Measurements from ENCODE around the gene CES5A. TPM values are rescaled to one million over a fixed set of nuclear protein-coding genes. Genes with fewer than 3 reads are reported as not detected.

The CES5A gene
- polyA plus RNA-seq, 3 donors = not detected

GRCh38 chr16:55872130-55872529 is 3.0 kb downstream of the CES5A start:
- Histone ChIP-seq H3K79me2 (ENCODE audit: insufficient read depth, low read length) (no peaks in the 10 kb centered on the region), H3K4me1 (ENCODE audit: control insufficient read depth in 1 of 2, insufficient read depth in 2 of 2, low read length in 2 of 2) (no peaks in the 10 kb centered on the region), H2AFZ (ENCODE audit: insufficient read depth, low read depth, low read length, poor library complexity, severe bottlenecking) (no peak overlapping the region), H3K9me3 (replicated peaks in 1 of 2; ENCODE audit: control insufficient read depth in 1 of 2, insufficient read depth in 1 of 2, low read length in 2 of 2) (no peaks in the 10 kb centered on the region), H3K4me3 (replicated peaks in 1 of 3; ENCODE audit: low read depth in 2 of 3, low read length in 3 of 3) (no peak overlapping the region), H3K27ac (ENCODE audit: low read depth in 1 of 2, low read length in 2 of 2) (no peak overlapping the region), H4K20me1 (ENCODE audit: insufficient read depth, low read length) (no peaks in the 10 kb centered on the region), H3K4me2 (replicated peaks; ENCODE audit: extremely low read depth, low read length, poor library complexity, severe bottlenecking) (no peak overlapping the region), H3K9ac (ENCODE audit: insufficient read depth, low read length, poor library complexity, severe bottlenecking) (no peak overlapping the region), H3K36me3 (replicated peaks in 1 of 2; ENCODE audit: control insufficient read depth in 1 of 2, insufficient read depth in 2 of 2, low read length in 2 of 2) (no peaks in the 10 kb centered on the region), H3K27me3 (ENCODE audit: control insufficient read depth in 2 of 2, insufficient read depth in 2 of 2, low read length in 2 of 2) (no peaks in the 10 kb centered on the region)
- H3K27me3 Mint-ChIP-seq (ENCODE audit: low read depth in 3 of 3) = peaks cover 5 to 11% (median 6%) of the 10 kb centered on the region in 3 donors
- no peak for TF ChIP-seq CTCF (IDR thresholded peaks at IDR 0.05)
- H3K9me3 Mint-ChIP-seq = peaks cover 0 to 2% (median 0%) of the 10 kb centered on the region in 7 donors
- H3K4me1 Mint-ChIP-seq = peaks cover 5% of the 10 kb centered on the region
- no peak overlapping the region for H3K4me3 Mint-ChIP-seq
- 85% methylated on average over 7 of the region's 7 CpGs for WGBS (ENCODE audit: insufficient coverage)
- no peak for DNase-seq
- intact Hi-C loops (cut with micrococcal nuclease) = no loop called here
- H3K36me3 Mint-ChIP-seq = no peaks in the 10 kb centered on the region
- no peak overlapping the region for H3K27ac Mint-ChIP-seq

- WGBS (ENCODE audit: insufficient coverage) = 88% methylated on average over 7 of the region's 10 CpGs
- Histone ChIP-seq H3K27ac (ENCODE audit: low read depth in 1 of 2, low read length in 2 of 2) (no peak overlapping the region), H3K79me2 (ENCODE audit: insufficient read depth, low read length) (no peaks in the 10 kb centered on the region), H3K4me2 (replicated peaks; ENCODE audit: extremely low read depth, low read length, poor library complexity, severe bottlenecking) (no peak overlapping the region), H3K4me3 (replicated peaks in 1 of 3; ENCODE audit: low read depth in 2 of 3, low read length in 3 of 3) (no peak overlapping the region), H4K20me1 (ENCODE audit: insufficient read depth, low read length) (no peaks in the 10 kb centered on the region), H2AFZ (ENCODE audit: insufficient read depth, low read depth, low read length, poor library complexity, severe bottlenecking) (no peak overlapping the region), H3K36me3 (replicated peaks in 1 of 2; ENCODE audit: control insufficient read depth in 1 of 2, insufficient read depth in 2 of 2, low read length in 2 of 2) (no peaks in the 10 kb centered on the region), H3K4me1 (ENCODE audit: control insufficient read depth in 1 of 2, insufficient read depth in 2 of 2, low read length in 2 of 2) (no peaks in the 10 kb centered on the region), H3K9me3 (replicated peaks in 1 of 2; ENCODE audit: control insufficient read depth in 1 of 2, insufficient read depth in 1 of 2, low read length in 2 of 2) (no peaks in the 10 kb centered on the region), H3K9ac (ENCODE audit: insufficient read depth, low read length, poor library complexity, severe bottlenecking) (no peak overlapping the region), H3K27me3 (ENCODE audit: control insufficient read depth in 2 of 2, insufficient read depth in 2 of 2, low read length in 2 of 2) (no peaks in the 10 kb centered on the region)
- Mint-ChIP-seq H3K27ac (no peak overlapping the region), H3K27me3 (ENCODE audit: low read depth in 3 of 3) (peaks cover 5 to 12% (median 6%) of the 10 kb centered on the region in 3 donors), H3K4me3 (peak overlapping the region in 1 of 2 donors; percentile 13), H3K4me1 (peaks cover 5% of the 10 kb centered on the region), H3K9me3 (peaks cover 0 to 2% (median 0%) of the 10 kb centered on the region in 7 donors), H3K36me3 (no peaks in the 10 kb centered on the region)
- no peak for DNase-seq
- TF ChIP-seq CTCF (IDR thresholded peaks at IDR 0.05) = no peak
- intact Hi-C loops (cut with micrococcal nuclease) = no loop called here
These were observed 3.6 kb downstream of the CES5A start for GRCh38 chr16:55871411-55872038.
